ENCODE data around the gene ADIPOQ. TPM values are rescaled to one million over a fixed set of nuclear protein-coding genes. Genes with fewer than 3 reads are reported as not detected.

Gene ADIPOQ
- total RNA-seq, 1 donor from 2014 or later, result not detected

GRCh38 chr3:186825872-186826409 is 16.6 kb upstream of the ADIPOQ start:
- Histone ChIP-seq H3F3A (ENCODE audit: low read depth) (peaks cover 39% of the 10 kb centered on the region), H3K9me3 (ENCODE audit: low read depth) (no peaks in the 10 kb centered on the region), H3K4me1 (peaks cover 34% of the 10 kb centered on the region), H4K20me1 (ENCODE audit: low read depth) (peaks cover 10% of the 10 kb centered on the region), H3K27me3 (peaks cover 69% of the 10 kb centered on the region), H3K4me3 (peak overlapping the region; percentile 73), H3K4me2 (peak overlapping the region; percentile 98), H3K27ac (no peak overlapping the region), H2AFZ (replicated peaks) (no peak overlapping the region), H3K9ac (no peak overlapping the region), H3K36me3 (no peaks in the 10 kb centered on the region), H3K79me2 (ENCODE audit: low read depth) (no peaks in the 10 kb centered on the region)
- Mint-ChIP-seq H3K27me3 (ENCODE audit: insufficient read depth, low read depth) (peaks cover 35% of the 10 kb centered on the region), H3K27ac (no peak overlapping the region), H3K36me3 (no peaks in the 10 kb centered on the region), H3K4me1 (peaks cover 34% of the 10 kb centered on the region), H3K4me3 (peak overlapping the region; percentile 83), H3K9me3 (peaks cover 2% of the 10 kb centered on the region)
- no peak for TF ChIP-seq EZH2 (IDR thresholded peaks at IDR 0.05)
- TF ChIP-seq CTCF (IDR thresholded peaks at IDR 0.05), result no peak
- TF ChIP-seq EZH2phosphoT487 (IDR thresholded peaks at IDR 0.05), result peak; percentile 38
- DNase-seq (ENCODE audit: low spot score), result no peak

DNA sequence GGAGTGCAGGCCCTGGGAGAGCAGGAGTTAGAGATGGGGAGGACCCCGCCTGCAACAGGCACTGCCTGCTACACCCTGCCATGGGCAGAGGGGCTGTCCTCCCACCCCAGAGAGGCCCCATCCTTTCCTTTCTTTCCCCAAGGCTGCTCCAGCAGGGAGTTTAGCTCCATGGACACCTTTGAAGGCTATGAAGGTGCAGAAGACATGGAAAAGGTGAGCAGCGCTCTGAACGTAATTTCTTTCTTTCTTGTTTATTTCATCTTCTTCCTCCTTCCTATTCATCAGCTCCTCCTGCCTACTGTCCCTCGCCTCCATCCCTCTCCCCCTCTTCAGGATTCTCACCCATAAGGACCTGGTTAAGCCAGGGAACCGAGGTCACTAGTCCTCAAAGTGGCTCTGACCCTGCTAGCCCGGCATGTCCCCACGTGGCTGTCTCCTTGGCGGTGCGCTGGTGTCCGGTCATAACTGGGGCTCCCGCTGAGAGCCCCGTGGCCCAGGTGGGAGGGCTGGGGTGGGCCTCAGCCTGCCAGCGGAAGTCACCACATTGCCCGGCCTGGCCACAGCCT is 16.0 kb upstream of the ADIPOQ start:
- peak overlapping the region; percentile 83 for H3K4me3 Mint-ChIP-seq
- Histone ChIP-seq H3K4me2 (peak overlapping the region; percentile 98), H3K9ac (no peak overlapping the region), H3K27ac (no peak overlapping the region), H2AFZ (replicated peaks) (no peak overlapping the region), H4K20me1 (ENCODE audit: low read depth) (peaks cover 10% of the 10 kb centered on the region), H3K4me3 (peak overlapping the region; percentile 73), H3K27me3 (peaks cover 74% of the 10 kb centered on the region), H3F3A (ENCODE audit: low read depth) (peaks cover 39% of the 10 kb centered on the region), H3K36me3 (no peaks in the 10 kb centered on the region), H3K4me1 (peaks cover 34% of the 10 kb centered on the region), H3K9me3 (ENCODE audit: low read depth) (no peaks in the 10 kb centered on the region), H3K79me2 (ENCODE audit: low read depth) (no peaks in the 10 kb centered on the region)
- peaks cover 34% of the 10 kb centered on the region for H3K4me1 Mint-ChIP-seq
- TF ChIP-seq EZH2phosphoT487 (IDR thresholded peaks at IDR 0.05) (peak; percentile 70), EZH2 (IDR thresholded peaks at IDR 0.05) (no peak)
- H3K36me3 Mint-ChIP-seq, result no peaks in the 10 kb centered on the region
- peak; percentile 17 for DNase-seq (ENCODE audit: low spot score)
- H3K27ac Mint-ChIP-seq, result no peak overlapping the region
- peaks cover 2% of the 10 kb centered on the region for H3K9me3 Mint-ChIP-seq
- H3K27me3 Mint-ChIP-seq (ENCODE audit: insufficient read depth, low read depth), result peaks cover 38% of the 10 kb centered on the region

GRCh38 chr3:186826976-186827857 is 15.3 kb upstream of the ADIPOQ start:
- Histone ChIP-seq H4K20me1 (ENCODE audit: low read depth) (peaks cover 10% of the 10 kb centered on the region), H3K27ac (no peak overlapping the region), H3K79me2 (ENCODE audit: low read depth) (no peaks in the 10 kb centered on the region), H3K9me3 (ENCODE audit: low read depth) (no peaks in the 10 kb centered on the region), H3K36me3 (no peaks in the 10 kb centered on the region), H2AFZ (replicated peaks) (peak overlapping the region; percentile 90), H3F3A (ENCODE audit: low read depth) (peaks cover 39% of the 10 kb centered on the region), H3K9ac (no peak overlapping the region), H3K4me2 (peak overlapping the region; percentile 98), H3K4me3 (peak overlapping the region; percentile 73), H3K27me3 (peaks cover 82% of the 10 kb centered on the region), H3K4me1 (peaks cover 34% of the 10 kb centered on the region)
- H3K27ac Mint-ChIP-seq, result no peak overlapping the region
- H3K36me3 Mint-ChIP-seq, result no peaks in the 10 kb centered on the region
- H3K27me3 Mint-ChIP-seq (ENCODE audit: insufficient read depth, low read depth), result peaks cover 43% of the 10 kb centered on the region
- peaks cover 5% of the 10 kb centered on the region for H3K9me3 Mint-ChIP-seq
- peaks cover 34% of the 10 kb centered on the region for H3K4me1 Mint-ChIP-seq
- DNase-seq (ENCODE audit: low spot score), result peak; percentile 96
- TF ChIP-seq EZH2 (IDR thresholded peaks at IDR 0.05) (no peak), CTCF (IDR thresholded peaks at IDR 0.05) (no peak), EZH2phosphoT487 (IDR thresholded peaks at IDR 0.05) (peak; percentile 10)
- peak overlapping the region; percentile 83 for H3K4me3 Mint-ChIP-seq

Measured in neural progenitor cell (in vitro differentiated cells).